Effector memory CD4-positive, alpha-beta T cell (primary cell): Measurements from ENCODE around the gene AATK.

Experiments used
- DNase-seq, 3 donors: peaks; one replicate each; pipeline ENCODE4 v3.0.0-alpha.2; 2020
- H3K27ac ChIP-seq: 2 replicates; pipeline ENCODE4 v1.7.0; 2013; ENCODE audit warnings: mild to moderate bottlenecking, low read length, moderate library complexity; ENCODE audit not compliant: insufficient read depth, poor library complexity, severe bottlenecking
- H3K27me3 ChIP-seq: replicated peaks from 2 replicates; pipeline ENCODE4 v1.7.0; 2013; ENCODE audit warnings: mild to moderate bottlenecking, low read length; ENCODE audit not compliant: insufficient read depth, control insufficient read depth, poor library complexity, severe bottlenecking
- H3K36me3 ChIP-seq: 2 replicates; pipeline ENCODE4 v1.7.0; 2013; ENCODE audit warnings: mild to moderate bottlenecking, low read length, moderate library complexity; ENCODE audit not compliant: control insufficient read depth, insufficient read depth
- H3K4me1 ChIP-seq: 2 replicates; pipeline ENCODE4 v1.7.0; 2013; ENCODE audit warnings: low read length, mild to moderate bottlenecking; ENCODE audit not compliant: control insufficient read depth, insufficient read depth, poor library complexity, severe bottlenecking
- H3K4me3 ChIP-seq: 2 replicates; pipeline ENCODE4 v1.7.0; 2013; ENCODE audit warnings: low read length, low read depth, mild to moderate bottlenecking; ENCODE audit not compliant: insufficient read depth, poor library complexity, severe bottlenecking
- H3K9me3 ChIP-seq: 2 replicates; pipeline ENCODE4 v1.7.0; 2013; ENCODE audit warnings: mild to moderate bottlenecking, low read length, moderate library complexity; ENCODE audit not compliant: control insufficient read depth

The AATK gene

GRCh38 chr17:81190591-81190990 lies 24.6 kb upstream of the AATK start:
- no peaks in the 10 kb centered on the region for H3K27me3 ChIP-seq
- no peaks in the 10 kb centered on the region for H3K9me3 ChIP-seq
- H3K4me1 ChIP-seq, result no peaks in the 10 kb centered on the region
- DNase-seq, result no peak
- H3K36me3 ChIP-seq, result no peaks in the 10 kb centered on the region
- H3K27ac ChIP-seq, result no peak overlapping the region
- H3K4me3 ChIP-seq, result no peak overlapping the region

- H3K9me3 ChIP-seq, result no peaks in the 10 kb centered on the region
- H3K36me3 ChIP-seq, result no peaks in the 10 kb centered on the region
- no peak overlapping the region for H3K4me3 ChIP-seq
- H3K4me1 ChIP-seq, result no peaks in the 10 kb centered on the region
- no peaks in the 10 kb centered on the region for H3K27me3 ChIP-seq
- DNase-seq, result no peak
- H3K27ac ChIP-seq, result no peak overlapping the region
Observed at GRCh38 chr17:81189670-81190530, 23.9 kb upstream of the AATK start.

DNA sequence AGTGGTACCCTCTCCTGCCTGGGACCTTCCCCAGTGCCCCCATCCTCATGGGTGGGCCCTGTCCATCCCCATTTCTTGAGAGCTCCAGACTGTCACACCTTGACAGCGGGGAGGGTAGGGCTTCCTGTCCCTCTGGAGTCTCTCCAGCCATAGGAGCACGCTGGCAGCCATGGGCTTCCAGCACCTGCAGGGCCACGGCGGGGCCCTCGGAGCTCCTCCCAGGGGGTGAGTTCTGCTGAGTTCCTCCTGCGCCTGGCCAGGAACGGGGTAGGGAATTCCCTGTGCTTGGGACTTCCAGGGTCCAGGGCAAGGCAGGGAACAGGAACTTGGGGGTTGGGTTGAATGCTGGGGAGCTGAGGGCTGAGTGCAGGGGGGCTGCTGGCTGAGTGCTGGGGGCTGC lies 23.0 kb upstream of the AATK start:
- H3K4me1 ChIP-seq, result no peaks in the 10 kb centered on the region

DNA sequence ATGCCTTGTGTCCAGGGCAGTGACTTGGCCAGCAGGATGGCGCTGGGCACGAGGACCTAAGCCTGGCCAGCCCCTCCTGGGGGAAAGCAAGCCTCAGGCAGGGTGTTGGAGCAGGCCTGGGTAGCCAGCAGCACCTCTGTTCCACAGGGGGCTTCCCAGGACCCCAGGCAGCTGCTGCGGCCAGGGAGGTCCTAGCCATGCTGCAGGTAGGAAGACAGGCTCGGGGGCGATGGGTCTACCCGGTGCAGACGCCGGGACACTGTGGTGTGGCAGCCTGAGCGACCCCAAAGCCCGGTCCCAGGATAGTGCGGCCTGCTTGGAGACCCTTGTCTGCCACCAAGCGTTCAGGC lies 22.4 kb upstream of the AATK start:
- H3K27ac ChIP-seq, result no peak overlapping the region
- no peaks in the 10 kb centered on the region for H3K9me3 ChIP-seq
- no peaks in the 10 kb centered on the region for H3K27me3 ChIP-seq
- H3K36me3 ChIP-seq, result no peaks in the 10 kb centered on the region
- no peak overlapping the region for H3K4me3 ChIP-seq
- no peaks in the 10 kb centered on the region for H3K4me1 ChIP-seq
- no peak for DNase-seq

More for the DNA sequence above, 23.0 kb upstream of the AATK start:
- H3K9me3 ChIP-seq, result no peaks in the 10 kb centered on the region
- H3K36me3 ChIP-seq, result no peaks in the 10 kb centered on the region
- H3K27me3 ChIP-seq, result no peaks in the 10 kb centered on the region
- no peak overlapping the region for H3K27ac ChIP-seq
- no peak for DNase-seq
- no peak overlapping the region for H3K4me3 ChIP-seq

- Histone ChIP-seq H3K4me1 (no peaks in the 10 kb centered on the region), H3K27ac (no peak overlapping the region), H3K4me3 (no peak overlapping the region), H3K36me3 (no peaks in the 10 kb centered on the region), H3K9me3 (no peaks in the 10 kb centered on the region), H3K27me3 (no peaks in the 10 kb centered on the region)
- no peak for DNase-seq
Observed at GRCh38 chr17:81187586-81188490, 21.8 kb upstream of the AATK start.

DNA sequence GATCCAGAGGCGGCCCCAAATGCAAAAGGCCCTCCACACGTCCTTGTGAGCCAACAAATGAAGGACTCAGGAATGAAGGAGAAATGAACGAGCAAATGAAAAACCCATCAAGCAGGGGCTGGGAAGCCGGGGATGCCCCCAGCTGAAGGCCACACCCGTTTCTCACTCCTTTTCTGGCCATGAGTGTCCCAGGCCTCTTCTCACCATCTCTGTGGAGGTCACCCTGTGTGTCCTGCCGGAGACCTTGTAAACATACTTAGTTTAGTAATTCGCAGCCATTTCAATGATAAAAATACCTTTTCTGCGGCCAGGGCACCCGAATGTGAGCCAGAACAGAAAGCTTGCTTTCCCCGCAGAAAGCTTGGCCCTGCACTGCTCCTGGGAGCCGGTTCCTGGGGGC lies 21.1 kb upstream of the AATK start:
- DNase-seq, result no peak
- H3K9me3 ChIP-seq, result no peaks in the 10 kb centered on the region
- H3K27me3 ChIP-seq, result no peaks in the 10 kb centered on the region
- H3K27ac ChIP-seq, result no peak overlapping the region
- H3K4me1 ChIP-seq, result no peaks in the 10 kb centered on the region
- H3K36me3 ChIP-seq, result no peaks in the 10 kb centered on the region
- H3K4me3 ChIP-seq, result no peak overlapping the region

DNA sequence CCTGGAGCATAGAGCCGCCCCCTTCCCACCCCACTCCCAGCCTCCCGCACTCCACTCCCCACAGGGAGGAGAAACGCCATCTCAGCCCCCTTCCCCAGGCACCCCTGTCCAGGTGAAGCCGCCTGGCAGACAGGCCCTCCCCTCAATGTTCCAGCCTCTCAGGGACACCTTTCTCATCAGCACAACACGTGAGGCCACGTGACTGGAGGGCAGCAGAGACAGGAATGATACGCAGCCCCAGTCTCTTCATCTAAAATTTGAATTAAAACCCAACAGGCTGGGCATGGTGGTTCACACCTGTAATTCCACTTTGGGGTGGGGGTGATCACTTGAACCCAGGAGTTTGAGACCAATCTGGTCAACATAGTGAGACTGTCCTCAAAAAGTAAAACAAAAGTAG lies 20.2 kb upstream of the AATK start:
- Histone ChIP-seq H3K9me3 (no peaks in the 10 kb centered on the region), H3K4me1 (no peaks in the 10 kb centered on the region), H3K4me3 (no peak overlapping the region), H3K36me3 (no peaks in the 10 kb centered on the region), H3K27ac (no peak overlapping the region), H3K27me3 (no peaks in the 10 kb centered on the region)
- DNase-seq, result no peak

GRCh38 chr17:81184555-81184954 lies 18.5 kb upstream of the AATK start:
- Histone ChIP-seq H3K9me3 (no peaks in the 10 kb centered on the region), H3K36me3 (no peaks in the 10 kb centered on the region), H3K27ac (no peak overlapping the region), H3K4me3 (no peak overlapping the region), H3K27me3 (no peaks in the 10 kb centered on the region), H3K4me1 (no peaks in the 10 kb centered on the region)
- no peak for DNase-seq

GRCh38 chr17:81183807-81184206 lies 17.8 kb upstream of the AATK start:
- no peak overlapping the region for H3K4me3 ChIP-seq
- H3K4me1 ChIP-seq, result no peaks in the 10 kb centered on the region
- no peak overlapping the region for H3K27ac ChIP-seq
- DNase-seq, result no peak
- H3K36me3 ChIP-seq, result no peaks in the 10 kb centered on the region
- H3K27me3 ChIP-seq, result no peaks in the 10 kb centered on the region
- H3K9me3 ChIP-seq, result no peaks in the 10 kb centered on the region

- Histone ChIP-seq H3K4me1 (no peaks in the 10 kb centered on the region), H3K9me3 (no peaks in the 10 kb centered on the region), H3K27me3 (no peaks in the 10 kb centered on the region), H3K4me3 (no peak overlapping the region), H3K36me3 (no peaks in the 10 kb centered on the region), H3K27ac (no peak overlapping the region)
- DNase-seq, result no peak
Observed at GRCh38 chr17:81183316-81183715, 17.3 kb upstream of the AATK start.
